ENCODE data around the gene ADTRP.

ADTRP gene

DNA sequence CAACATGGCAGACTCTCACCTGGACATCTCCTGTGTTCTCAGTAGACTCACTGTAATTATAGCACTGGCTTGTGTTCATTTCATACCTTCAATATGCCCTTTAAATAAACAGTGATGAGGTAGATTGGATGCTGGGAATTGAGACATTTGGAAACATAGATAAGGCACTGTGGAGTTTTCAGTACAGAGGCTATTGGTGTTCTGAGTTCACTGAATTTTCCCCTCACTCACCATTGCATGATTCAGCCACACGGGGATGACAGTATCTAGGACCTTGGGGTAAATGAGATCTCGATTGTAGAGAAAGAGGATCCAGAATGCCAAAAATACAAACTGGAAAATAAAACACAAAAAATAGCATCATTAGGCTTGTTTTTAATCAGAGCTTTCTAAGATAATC, 12.6 kb downstream of the ADTRP start:
- Histone ChIP-seq H3K27me3 (no peaks in the 10 kb centered on the region), H3K4me1 (ENCODE audit: control insufficient read depth in 1 of 2, insufficient read depth in 1 of 2, low read depth in 1 of 2, low read length in 1 of 2) (no peaks in the 10 kb centered on the region), H3K9me3 (no peaks in the 10 kb centered on the region), H3K27ac (no peak overlapping the region), H3K36me3 (no peaks in the 10 kb centered on the region), H3K4me3 (ENCODE audit: low read depth in 1 of 2, low read length in 1 of 2) (no peak overlapping the region)
- TF ChIP-seq, protein P1, sequence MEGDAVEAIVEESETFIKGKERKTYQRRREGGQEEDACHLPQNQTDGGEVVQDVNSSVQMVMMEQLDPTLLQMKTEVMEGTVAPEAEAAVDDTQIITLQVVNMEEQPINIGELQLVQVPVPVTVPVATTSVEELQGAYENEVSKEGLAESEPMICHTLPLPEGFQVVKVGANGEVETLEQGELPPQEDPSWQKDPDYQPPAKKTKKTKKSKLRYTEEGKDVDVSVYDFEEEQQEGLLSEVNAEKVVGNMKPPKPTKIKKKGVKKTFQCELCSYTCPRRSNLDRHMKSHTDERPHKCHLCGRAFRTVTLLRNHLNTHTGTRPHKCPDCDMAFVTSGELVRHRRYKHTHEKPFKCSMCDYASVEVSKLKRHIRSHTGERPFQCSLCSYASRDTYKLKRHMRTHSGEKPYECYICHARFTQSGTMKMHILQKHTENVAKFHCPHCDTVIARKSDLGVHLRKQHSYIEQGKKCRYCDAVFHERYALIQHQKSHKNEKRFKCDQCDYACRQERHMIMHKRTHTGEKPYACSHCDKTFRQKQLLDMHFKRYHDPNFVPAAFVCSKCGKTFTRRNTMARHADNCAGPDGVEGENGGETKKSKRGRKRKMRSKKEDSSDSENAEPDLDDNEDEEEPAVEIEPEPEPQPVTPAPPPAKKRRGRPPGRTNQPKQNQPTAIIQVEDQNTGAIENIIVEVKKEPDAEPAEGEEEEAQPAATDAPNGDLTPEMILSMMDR (IDR thresholded peaks at IDR 0.05): no peak

DNA sequence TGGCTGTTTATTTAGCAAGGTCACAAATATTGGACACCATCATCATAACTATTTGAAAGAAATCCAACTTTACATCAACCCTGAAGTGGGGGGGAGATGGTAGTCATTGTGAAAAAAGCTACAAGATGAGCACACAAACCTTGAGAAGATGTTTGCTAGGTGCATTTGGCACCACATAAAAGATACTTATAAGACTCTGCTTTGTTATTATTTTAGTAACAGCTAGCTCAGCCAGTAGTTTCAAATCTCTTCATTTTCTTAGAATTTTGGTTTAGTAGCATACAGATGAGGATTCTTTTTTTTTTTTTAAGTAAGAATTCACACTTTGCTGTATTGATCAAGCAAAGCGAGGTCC, 14.4 kb downstream of the ADTRP start:
- Histone ChIP-seq H3K36me3 (no peaks in the 10 kb centered on the region), H3K27me3 (no peaks in the 10 kb centered on the region), H3K27ac (no peak overlapping the region), H3K9me3 (no peaks in the 10 kb centered on the region), H3K4me1 (ENCODE audit: control insufficient read depth in 1 of 2, insufficient read depth in 1 of 2, low read depth in 1 of 2, low read length in 1 of 2) (no peaks in the 10 kb centered on the region), H3K4me3 (ENCODE audit: low read depth in 1 of 2, low read length in 1 of 2) (no peak overlapping the region)
- TF ChIP-seq, protein P1 (IDR thresholded peaks at IDR 0.05): no peak

DNA sequence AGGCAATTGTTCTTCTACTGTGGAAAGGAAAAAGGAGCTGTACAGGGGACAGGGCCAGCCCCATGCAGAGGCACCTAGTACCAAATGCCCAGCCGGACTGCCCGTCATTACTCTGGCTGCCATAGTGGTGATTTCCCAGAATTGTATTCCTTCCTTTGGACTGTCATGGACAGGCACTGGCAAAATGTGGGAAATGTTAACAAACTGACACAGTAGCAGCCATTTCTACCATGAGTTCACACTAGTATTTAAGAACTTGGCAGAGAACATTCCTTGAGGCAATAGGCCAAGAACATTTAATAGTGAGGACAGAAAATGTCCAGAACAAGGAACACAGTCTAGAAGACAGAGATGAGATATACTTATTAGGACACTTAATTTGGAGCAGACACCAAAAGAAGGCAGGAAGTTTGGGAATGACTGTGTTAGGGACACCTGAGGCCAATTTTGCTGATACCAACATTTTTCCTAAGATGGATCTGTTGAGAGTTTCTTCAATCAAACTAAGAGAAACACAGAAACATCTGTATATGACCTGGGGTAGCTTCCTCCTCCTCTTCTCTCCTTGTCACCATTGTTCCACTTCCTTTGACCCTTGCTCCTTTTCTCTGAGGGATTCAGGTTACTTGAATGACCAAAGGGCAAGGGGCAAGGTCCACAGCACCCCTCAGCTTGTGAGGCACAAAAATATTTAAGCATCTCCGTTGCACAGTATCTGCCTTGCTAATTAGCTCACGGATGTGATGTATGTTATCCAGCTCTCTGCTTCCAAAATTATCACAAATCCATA, 14.9 kb downstream of the ADTRP start:
- Histone ChIP-seq H3K36me3 (no peaks in the 10 kb centered on the region), H3K4me1 (ENCODE audit: control insufficient read depth in 1 of 2, insufficient read depth in 1 of 2, low read depth in 1 of 2, low read length in 1 of 2) (no peaks in the 10 kb centered on the region), H3K9me3 (no peaks in the 10 kb centered on the region), H3K27ac (no peak overlapping the region), H3K4me3 (ENCODE audit: low read depth in 1 of 2, low read length in 1 of 2) (no peak overlapping the region), H3K27me3 (no peaks in the 10 kb centered on the region)
- TF ChIP-seq, protein P1 (IDR thresholded peaks at IDR 0.05): no peak

DNA sequence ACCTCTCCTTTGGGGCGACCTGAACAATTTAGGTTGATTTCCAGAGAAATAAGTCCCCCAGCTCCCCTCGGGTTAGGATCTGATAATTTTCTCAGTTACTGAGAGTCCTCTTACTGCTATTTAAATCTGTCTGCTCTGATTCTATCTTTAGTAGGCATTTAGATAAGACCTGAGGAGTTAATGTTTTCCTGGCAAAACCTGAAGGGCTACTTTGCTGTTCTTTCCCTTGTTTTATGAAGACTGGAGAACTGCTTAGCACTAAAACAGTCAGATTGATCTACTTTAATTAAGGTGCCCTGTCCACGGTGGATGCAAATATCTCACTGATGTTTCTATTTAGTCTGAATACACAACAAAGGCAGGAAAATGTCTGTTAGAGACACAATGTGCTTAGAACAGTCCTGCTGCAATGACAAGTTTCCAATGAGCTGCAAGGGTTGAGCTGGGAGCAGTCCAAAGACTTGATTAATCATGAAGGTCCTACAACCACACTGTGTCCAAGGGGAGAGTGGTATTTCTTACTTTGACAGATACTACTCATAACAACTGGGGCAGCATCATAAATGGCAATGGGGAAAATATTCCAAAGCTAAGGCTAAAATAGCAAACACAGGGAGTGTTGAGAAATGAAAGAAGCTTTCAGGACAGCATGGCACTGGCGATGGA, 15.7 kb downstream of the ADTRP start:
- Histone ChIP-seq H3K36me3 (no peaks in the 10 kb centered on the region), H3K4me1 (ENCODE audit: control insufficient read depth in 1 of 2, insufficient read depth in 1 of 2, low read depth in 1 of 2, low read length in 1 of 2) (no peaks in the 10 kb centered on the region), H3K27ac (no peak overlapping the region), H3K27me3 (no peaks in the 10 kb centered on the region), H3K4me3 (ENCODE audit: low read depth in 1 of 2, low read length in 1 of 2) (no peak overlapping the region), H3K9me3 (no peaks in the 10 kb centered on the region)
- TF ChIP-seq, protein P1 (IDR thresholded peaks at IDR 0.05): no peak

DNA sequence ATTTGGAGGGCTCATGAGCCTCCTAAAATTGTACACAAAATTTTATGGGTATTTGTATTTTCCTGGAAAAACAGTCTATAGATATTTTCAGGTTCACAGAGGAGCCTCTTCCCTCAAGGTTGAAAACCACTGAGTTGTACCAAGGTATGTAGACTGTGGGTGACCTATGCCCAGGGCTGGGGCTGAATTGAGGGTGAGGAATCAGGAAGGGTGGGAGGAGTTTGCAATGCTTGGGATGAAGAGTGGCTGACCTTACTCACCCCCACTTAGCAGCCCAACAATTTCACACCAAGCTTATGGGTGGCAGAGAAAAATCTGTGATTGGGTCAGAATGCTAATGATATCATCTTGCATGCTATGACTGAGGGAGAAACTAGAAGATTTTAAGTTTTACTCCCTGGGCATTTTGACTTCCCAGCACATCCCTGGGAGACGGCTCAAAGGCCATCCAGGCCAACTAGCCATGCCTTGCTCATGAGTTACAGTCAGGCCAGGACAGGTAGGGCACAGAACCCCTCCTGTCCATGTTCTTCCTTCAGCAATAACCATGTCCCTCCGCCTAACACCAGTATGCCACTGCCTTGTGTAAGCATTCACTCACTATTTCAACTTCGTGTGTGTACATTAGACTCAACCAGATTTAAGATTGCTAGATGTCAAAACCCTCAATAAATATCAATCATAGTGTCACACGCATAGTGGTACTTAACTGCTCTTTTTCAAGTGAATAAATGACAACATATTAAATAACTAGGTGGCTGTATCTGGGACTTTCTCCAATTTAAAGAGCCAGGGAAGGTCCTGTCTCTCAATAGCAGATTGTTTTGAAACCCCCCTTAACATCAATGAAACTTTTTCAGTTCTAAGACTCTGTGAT, 16.6 kb downstream of the ADTRP start:
- H3K27ac ChIP-seq: no peak overlapping the region
- no peaks in the 10 kb centered on the region for H3K36me3 ChIP-seq
- no peaks in the 10 kb centered on the region for H3K4me1 ChIP-seq (ENCODE audit: control insufficient read depth in 1 of 2, insufficient read depth in 1 of 2, low read depth in 1 of 2, low read length in 1 of 2)
- H3K27me3 ChIP-seq: no peaks in the 10 kb centered on the region
- TF ChIP-seq, protein P1 (IDR thresholded peaks at IDR 0.05): no peak
- no peak overlapping the region for H3K4me3 ChIP-seq (ENCODE audit: low read depth in 1 of 2, low read length in 1 of 2)
- no peaks in the 10 kb centered on the region for H3K9me3 ChIP-seq

All from neutrophil (primary cell).